Stimulated activated CD8-positive, alpha-beta memory T cell treated with anti-CD3 and anti-CD28 coated beads, Interleukin-4, amount 100 ng/mL, for 1 hour (primary cell): ENCODE results near the gene CELF4.

Experiments
- DNase-seq, 2 donors: peaks; one replicate each; pipeline ENCODE4 v3.0.0-alpha.2; 2020; ENCODE audit warnings: low read depth in 2 of 2, low spot score in 1 of 2

The CELF4 gene

GRCh38 chr18:37548679-37549289, 16.8 kb downstream of the CELF4 start:
- no peak for DNase-seq

DNA sequence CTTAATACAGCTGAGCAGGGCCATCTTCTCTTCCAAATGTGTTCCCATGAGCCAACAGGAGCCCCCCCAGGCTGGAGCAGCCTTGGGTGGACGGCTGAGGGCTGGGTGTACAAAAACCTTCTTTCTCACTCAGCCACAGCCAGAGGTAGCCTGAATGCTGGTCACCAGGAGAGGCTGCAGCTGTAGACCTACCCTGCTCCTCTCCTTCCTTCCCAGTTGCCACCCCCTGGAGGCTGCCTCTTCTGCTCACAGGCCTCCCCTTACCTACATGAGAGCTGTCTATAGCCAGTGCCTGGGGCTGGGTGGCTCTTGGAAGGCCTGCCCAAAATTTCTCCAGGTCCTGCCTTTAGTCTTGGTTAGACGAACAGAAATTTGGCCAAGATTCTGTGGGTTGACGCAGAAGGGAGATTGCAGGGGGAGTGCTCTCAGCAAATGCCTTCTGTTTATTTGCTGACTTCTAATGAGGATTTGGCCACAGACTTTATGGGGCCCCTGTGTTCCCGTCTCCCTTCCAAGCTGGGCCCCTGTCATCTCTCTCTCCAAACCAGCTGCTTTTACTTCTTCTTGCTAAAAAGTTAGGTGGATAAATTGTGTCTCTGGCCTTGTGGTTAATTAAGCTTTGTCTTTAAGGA, 18.3 kb downstream of the CELF4 start:
- no peak for DNase-seq

GRCh38 chr18:37546651-37547050, 18.9 kb downstream of the CELF4 start:
- no peak for DNase-seq

- DNase-seq: no peak
Observed at GRCh38 chr18:37546272-37546537, 19.4 kb downstream of the CELF4 start.

DNA sequence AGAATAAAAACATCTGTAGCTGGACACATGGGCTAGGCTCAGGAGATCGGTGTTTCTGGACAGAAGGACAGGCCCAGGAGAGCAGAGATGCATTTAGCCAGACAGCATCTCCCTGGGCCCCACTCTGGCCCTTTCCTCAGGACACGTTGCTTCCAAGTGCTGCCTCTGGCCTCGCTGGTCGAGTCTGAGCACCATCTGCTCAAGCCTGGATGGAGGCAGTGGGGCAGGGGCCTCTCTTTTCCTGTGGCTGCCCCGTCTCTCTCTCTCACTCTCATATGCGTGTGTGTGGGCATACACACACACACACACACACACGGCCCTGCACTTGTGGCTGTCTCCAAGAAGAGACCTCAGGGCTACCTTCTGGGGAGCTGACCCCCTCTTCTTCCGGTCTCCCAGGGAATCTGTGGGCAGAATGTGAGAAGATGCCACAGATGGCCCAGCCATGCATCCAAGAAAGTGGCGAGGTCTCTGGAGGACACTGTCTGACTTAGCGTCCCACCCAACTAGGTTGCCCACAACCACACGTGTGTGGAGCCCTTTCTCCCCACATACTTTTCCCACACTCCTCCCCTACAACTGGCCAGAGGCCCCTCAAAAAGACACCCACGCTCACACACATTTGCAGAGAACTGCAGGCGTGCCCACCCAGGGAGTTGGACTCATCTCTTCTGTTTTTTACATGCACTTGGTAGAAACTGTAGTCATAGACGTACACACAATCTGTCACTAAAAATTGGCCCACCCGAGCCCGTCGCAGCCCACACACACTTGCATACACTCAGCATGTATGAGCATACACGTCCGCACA, 19.9 kb downstream of the CELF4 start:
- DNase-seq: no peak

GRCh38 chr18:37544713-37545112, 20.9 kb downstream of the CELF4 start:
- no peak for DNase-seq

- DNase-seq: no peak
Observed at GRCh38 chr18:37544217-37544616, 21.4 kb downstream of the CELF4 start.

GRCh38 chr18:37543321-37543720, 22.3 kb downstream of the CELF4 start:
- no peak for DNase-seq

DNA sequence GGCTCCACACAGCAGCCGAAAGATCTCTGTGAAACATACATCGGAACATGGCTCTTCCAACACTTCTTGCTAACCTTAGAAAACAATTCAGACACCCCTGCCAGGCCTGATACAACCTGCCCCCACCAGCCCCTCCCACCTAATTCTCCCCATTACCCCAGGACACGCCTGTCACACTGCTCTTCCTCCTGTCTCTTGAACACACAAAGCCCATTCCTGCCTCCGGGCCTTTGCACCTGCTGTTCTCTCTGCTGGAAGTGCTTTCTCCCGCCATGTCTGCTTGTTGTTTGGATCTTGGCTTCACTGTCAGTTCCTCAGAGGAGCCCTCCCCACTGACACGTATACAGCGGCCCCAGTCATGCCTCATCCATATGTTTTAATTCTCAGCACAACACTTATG, 24.1 kb downstream of the CELF4 start:
- DNase-seq: no peak

GRCh38 chr18:37540424-37541138, 25.0 kb downstream of the CELF4 start:
- no peak for DNase-seq

- no peak for DNase-seq
Observed at GRCh38 chr18:37539236-37539635, 26.4 kb downstream of the CELF4 start.

DNA sequence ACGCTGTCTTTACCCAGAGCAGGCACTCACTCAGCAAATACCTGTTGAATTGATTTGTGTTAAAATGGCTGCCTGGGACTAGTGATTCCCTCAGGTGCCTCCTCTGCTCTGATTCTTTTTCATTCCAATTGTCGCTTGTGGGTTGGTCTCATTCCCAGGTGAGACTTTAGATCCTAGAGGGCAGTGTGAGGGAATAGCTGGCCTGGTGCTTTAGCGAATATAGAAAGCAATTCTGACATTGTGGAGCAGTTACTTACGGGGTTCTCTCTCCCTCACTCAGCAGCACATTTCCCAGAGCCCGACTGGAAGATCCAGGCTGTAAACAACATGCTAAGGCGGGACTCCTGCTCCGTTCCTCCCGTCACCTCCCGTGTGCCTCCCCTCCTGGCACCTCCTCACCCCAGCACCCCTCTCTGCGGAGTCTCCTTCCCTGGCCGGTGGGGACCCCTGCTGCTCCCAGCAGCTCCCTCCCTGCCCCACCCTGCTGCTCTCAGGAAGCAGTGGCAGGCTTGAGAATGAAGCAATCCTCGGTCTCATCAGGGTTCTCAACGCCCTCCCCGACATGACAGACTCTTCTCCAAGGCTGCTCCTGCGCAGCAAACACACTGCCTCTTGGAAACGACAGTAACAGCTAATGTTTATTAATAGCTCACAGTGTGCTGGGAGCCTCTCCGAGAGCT, 26.9 kb downstream of the CELF4 start:
- DNase-seq: no peak

GRCh38 chr18:37537868-37538525, 27.6 kb downstream of the CELF4 start:
- no peak for DNase-seq

- DNase-seq: no peak
Observed at GRCh38 chr18:37536656-37537055, 28.9 kb downstream of the CELF4 start.

GRCh38 chr18:37535968-37536367, 29.6 kb downstream of the CELF4 start:
- DNase-seq: no peak

DNA sequence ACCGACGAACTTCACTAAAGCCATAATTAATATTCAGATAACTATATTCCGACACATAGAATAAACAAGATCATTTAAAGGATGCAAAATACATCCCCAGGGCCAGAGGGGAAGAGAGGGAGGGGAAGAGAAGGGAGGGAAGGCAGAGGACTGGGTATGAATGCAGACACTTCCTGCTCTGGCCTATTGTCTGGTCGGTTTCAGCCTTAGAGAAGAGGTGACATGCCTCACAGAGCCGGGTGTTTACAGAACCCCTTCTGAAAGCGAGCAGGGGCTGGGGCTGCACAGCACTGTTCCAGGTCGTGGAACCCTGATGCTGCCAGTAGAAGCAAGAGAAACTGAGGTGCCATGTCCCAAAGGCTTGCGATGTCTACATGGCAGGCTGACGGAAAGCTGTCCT, 31.0 kb downstream of the CELF4 start:
- no peak for DNase-seq

DNA sequence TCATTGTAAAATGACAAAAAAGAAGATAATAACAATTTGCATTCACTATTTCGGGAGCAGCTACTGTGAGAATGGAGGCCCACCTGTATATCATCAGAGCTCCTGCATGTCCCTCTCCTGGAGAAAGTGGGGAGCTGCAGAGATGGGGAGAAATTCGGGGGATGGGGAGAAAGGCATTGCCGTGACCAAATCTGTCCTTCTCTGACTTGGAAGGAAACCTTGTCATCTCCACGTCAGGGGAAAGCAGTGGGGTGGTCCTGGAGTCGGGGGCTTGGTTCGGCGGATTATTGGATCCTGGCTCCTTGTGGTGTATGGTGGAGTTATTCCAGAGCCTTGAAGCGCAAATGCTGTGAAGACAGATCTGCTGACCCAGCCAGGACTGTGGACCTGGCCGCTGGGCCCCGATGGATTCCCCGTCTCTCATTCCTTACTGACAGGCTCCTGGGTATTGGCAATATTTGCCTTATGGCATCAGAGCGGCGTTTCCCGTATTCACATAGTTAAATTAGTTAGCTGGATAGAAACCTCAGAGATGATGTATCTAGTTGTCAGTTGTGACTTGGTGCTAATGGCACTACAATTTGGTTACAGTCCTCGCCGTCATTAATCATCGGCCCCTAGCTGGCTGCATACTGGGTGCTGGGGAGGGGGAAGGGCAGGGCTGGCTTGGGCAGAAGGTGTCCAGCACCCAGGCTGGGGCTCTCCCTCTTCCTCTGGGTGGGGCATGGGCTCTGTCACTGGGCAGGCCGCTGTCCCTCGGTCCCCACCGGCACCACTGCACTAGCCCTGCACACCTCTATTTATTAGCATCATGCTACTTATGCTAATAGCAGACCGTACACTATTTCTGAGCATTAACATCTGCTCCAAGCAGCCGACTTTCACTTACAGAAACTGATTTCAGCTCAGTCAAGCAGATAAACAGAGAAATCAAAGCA, 31.7 kb downstream of the CELF4 start:
- DNase-seq: no peak

GRCh38 chr18:37532917-37533316, 32.7 kb downstream of the CELF4 start:
- no peak for DNase-seq

- DNase-seq: no peak
Observed at GRCh38 chr18:37529863-37530262, 35.7 kb downstream of the CELF4 start.

GRCh38 chr18:37529296-37529695, 36.3 kb downstream of the CELF4 start:
- no peak for DNase-seq
